GOT3 (cell line): ENCODE results near the gene PPP2R5E.
"Not testable (repeated sequence)": the region's sequence is repeated elsewhere in the genome, so short reads cannot be mapped to it uniquely, and the experiment has no call there.

ENCODE experiments used
- DNase-seq: peaks from one replicate; lab custom pipeline; 2025; ENCODE audit warnings: mixed read lengths; lab: John Stamatoyannopoulos, UW

Gene PPP2R5E

GRCh38 chr14:63543000-63543825, at the start of gene PPP2R5E:
Gene PPP2R5E (minus strand): TSS chr14:63543377. CDS start chr14:63539685, 3,692 bp downstream.
- DNase-seq: peak; percentile 84

DNA sequence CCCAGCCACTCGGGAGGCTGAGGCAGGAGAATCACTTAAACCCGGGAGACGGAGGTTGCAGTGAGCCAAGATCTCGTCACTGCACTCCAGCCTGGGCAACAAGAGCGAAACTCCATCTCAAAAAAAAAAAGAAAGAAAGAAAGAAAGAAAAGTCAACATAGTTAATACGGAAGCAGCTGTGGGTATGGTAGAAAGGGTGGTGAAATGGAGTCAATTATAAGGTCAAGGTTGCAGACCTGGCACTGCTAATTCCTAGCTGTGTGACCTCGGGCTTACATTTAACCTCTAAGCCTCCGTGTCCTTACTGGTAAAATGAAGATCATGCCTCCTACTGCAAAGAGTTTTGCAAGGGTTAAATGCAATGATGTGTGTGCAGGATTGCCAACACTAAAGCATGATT, 39.9 kb upstream of the PPP2R5E start:
- DNase-seq: not testable (repeated sequence)

- no peak for DNase-seq
Measured at GRCh38 chr14:63581491-63581890, 38.3 kb upstream of the PPP2R5E start.

DNA sequence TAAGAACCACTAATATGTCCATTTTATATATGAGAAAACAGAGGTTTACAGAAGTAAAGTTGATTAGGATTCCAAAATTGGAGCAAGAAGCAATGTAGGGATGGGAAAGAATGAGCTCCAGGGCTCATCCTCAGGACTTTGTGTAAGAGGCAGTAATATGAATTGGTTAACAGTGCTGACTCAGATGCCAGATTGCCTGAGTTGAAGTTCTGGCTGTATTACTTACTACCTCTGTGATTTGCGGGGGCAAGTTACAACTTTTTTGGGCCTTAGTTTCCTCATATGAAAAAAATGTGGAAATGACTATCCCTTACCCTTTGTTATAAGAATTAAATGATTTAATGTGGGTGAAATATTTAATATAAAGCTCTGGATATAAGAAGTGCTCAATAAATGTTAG, 35.1 kb upstream of the PPP2R5E start:
- no peak for DNase-seq

- DNase-seq: no peak
Measured at GRCh38 chr14:63573581-63573980, 30.4 kb upstream of the PPP2R5E start.

- DNase-seq: no peak
Measured at GRCh38 chr14:63565448-63565847, 22.3 kb upstream of the PPP2R5E start.

DNA sequence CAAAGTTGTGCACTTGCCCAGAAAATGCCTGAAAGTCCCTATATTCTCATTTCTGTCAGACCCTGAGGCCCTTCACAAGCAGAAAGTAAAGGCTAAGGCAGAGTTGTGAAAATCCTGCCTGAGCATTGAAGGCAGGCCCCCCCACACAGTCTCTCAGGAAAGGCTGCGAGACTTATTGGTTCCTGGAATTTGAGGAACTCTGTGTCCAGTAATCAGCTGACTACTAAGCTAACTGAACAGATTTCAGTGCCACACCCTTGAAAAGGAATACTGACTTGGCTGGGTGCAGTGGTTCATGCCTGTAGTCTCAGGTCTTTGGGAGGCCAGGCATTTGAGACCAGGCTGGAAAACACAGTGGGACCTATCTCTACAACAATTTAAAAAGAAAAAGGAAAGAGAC, 21.1 kb upstream of the PPP2R5E start:
- no peak for DNase-seq

DNA sequence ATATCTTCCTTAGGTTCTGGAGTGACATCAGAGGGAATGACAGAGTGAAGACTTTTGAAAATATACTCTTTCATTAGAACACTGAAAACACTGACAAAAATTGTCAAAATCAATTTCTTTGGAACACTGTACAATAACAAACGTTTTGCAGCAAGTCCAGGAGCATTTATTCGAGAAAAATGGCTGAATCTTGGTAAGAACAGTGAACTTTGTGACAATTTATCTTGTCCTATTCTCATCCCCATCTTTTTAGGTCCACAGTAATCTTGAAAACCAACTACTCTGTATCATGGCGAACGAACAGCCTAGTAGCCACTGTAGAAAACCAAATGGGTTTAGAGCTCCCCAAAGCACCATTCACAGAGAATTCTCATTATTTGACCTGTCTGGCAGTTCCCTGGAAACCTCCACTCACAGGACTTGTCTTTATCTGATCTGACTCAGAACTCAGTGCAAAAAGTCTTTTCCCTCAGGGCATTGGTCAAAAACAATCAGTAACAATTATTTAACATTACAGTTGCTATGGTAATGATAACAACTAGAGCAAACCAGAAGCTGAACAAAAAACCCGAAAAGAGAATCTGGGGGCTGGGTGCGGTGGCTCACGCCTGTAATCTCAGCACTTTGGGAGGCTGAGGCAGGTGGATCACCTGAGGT, 20.3 kb upstream of the PPP2R5E start:
- DNase-seq: no peak

DNA sequence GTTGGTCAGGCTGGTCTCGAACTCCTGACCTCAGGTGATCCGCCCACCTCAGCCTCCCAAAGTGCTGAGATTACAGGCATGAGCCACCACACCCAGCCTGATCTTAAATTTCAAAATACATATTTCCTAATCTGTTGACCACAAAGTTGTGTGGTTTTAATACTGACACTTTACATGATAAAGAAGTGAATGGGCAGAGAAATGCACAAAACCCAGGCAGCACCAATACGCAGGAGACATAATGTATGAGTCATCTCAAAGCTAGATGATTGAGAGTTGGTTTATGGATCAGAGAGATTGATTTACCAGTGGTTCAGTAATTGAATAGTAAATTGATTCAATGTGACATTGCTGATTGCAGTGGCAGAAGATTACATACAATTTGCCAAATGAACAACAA, 19.2 kb upstream of the PPP2R5E start:
- no peak for DNase-seq

GRCh38 chr14:63555572-63555971, 12.4 kb upstream of the PPP2R5E start:
- DNase-seq: no peak

- no peak for DNase-seq
Measured at GRCh38 chr14:63551332-63551731, 8.2 kb upstream of the PPP2R5E start.

DNA sequence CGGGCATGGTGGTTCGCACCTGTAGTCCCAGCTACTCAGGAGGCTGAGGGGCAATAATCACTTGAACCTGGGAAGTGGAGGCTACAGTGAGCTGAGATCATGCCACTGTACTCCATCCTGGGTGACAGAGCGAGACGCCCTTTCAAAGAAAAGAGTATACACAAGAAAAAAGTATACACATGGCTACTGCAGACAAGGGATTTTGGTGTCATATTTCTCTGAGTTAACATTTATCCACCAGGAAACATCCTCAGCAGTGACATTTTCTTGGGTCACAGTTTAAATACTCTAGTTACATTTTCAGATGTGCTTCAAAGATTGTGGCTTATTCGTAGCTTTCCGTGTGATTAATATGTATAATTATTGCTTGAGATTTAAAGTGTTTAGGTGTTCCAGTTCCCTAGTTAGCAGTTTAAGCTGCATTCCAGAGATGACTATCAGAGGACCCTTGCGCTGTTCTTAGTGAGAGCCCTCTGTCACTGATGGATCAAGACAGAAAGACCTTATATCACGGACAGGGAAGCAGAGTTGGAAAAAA, 4.7 kb upstream of the PPP2R5E start:
- no peak for DNase-seq

DNA sequence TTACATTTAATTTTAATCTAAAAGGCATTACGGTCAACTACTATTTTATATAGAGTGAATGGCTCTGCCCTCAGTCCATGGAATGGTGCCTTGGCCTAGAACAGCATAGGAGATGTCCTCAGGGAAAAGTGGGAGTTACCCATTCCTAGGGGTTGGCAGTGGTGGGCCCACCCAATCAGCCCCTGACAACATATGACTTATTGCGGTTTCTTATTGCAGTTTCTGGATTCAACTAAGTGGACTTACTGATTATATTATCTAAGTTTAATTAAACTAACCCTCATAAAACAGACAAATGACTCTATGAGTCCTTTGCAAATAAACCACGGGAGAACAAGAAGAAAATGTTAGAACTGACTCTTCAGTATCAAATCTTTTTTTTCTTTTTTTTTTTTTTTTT, 2.3 kb upstream of the PPP2R5E start:
- DNase-seq: no peak

- DNase-seq: no peak
Measured at GRCh38 chr14:63544591-63545299, 1.6 kb upstream of the PPP2R5E start.

DNA sequence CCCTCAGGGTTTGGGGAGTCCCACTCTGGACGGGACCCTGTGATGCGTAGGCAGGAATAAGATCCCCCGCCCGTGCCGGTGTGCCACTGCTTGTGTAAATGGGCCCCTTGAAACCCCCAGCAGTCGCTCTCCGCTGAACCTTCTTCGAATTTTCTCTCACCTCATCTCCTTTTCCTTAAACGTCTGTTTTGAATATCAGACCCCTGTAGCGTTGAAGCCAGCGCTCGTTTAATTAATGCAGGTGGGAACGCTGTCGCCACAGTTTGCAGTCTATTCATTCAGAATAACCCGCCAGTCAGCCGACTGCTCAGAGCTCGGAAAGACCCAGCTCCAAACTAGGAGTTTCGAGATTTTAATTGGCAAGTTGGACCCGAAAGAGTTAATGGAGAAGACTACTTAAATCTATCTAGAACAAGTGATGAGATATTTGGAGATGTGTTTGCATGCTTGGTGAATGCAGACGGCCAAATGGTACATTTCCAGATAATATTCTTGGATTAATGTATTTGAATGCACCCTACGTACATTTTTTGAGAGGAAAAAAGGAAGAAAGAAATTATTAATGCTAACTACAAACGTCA, 739 bp upstream of the PPP2R5E start:
- no peak for DNase-seq

DNA sequence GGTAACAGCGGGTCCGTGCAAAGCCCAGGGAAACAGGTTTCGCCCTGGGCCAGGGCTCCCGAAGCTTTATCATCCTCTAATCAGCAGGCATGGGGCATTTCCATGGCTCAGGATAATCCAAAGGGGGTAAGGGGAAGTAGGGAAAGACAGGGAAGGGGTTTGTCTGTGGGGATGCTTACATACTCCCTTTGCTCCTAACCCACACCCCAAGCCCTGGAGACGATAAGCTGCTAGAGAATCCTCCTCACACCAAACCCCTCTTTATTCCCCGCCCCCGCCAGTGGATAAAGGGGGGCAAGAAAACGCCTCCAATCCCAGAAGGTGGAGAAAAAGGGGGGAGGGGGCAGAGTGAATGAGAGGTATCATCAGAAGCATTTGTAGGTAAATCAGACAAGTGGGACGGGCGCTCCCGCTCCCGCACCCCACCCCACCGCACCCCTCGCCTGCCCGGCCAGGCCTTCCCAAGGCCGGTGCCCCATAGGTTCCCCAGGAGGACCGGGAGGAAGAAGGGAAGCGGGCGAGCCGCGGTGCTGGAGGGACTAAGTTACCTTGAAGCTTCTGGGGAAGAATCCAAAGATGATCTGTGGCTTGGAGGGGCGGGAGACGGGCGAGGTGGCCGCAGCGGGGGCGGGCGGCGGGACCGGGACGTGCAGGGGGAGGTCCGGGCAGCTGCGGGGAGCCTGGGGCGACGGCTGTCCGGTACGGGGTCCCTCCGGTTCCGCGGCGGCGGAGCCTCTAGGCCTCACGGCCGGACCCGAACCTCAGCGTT, 762 bp downstream of the PPP2R5E start:
- DNase-seq: no peak

- DNase-seq: no peak
Measured at GRCh38 chr14:63535918-63536317, 7.3 kb downstream of the PPP2R5E start.

DNA sequence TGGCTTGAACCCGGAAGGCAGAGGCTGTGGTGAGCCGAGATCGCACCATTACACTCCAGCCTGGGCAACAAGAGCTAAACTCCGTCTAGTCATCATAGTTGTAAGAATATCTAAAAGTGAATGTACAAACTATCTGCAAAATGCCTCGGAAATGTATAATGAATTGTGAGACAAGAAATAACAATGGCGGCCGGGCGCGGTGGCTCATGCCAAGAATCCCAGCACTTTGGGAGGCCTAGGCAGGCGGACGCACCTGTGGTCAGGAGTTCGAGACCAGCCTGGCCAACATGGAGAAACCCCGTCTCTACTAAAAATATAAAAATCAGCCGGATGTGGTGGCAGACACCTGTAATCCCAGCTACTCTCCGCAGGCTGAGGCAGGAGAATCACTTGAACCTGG, 9.7 kb downstream of the PPP2R5E start:
- no peak for DNase-seq

DNA sequence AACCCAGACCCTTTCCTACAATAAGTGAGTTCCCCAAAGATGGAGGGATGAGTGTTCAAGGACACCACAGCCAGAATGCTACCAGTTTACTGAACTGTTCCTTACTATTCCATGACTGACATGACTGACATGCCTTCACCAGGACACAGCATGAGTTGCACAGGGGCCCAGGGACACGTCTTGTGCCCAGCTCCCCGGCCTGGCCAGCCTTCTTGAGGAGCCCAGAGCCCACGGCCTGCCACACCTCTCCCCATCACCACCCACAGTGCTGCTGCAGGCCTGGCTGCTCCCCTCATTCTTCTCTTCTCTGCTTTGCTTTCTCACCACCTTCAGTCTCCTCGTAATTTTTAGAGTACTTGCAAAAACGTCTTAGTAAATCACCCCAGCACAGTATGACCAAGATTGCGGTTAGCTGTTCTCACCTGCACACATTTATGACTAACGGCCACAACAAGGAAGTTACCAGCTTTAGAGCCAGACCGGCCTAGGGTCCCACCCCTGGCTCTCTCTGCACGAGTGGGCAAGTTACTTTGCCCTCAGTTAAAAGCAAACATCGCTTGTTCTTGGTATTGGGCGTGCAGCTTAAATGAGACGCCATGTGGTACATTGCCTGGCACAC, 18.5 kb downstream of the PPP2R5E start:
- no peak for DNase-seq

GRCh38 chr14:63523735-63524426, 19.3 kb downstream of the PPP2R5E start:
- no peak for DNase-seq
